Caco-2 (cell line): ENCODE results near the gene RGS5. TPM values are rescaled to one million over a fixed set of nuclear protein-coding genes. Genes with fewer than 3 reads are reported as not detected.

Source experiments
- BruUV-seq: library from RNA; stranded (reverse); fragments of 400-500 nt; replicated peaks from 2 replicates; lab custom pipeline; 2021; lab: Mats Ljungman, UMichigan
- CTCF ChIA-PET: fragments of 300-600 bp; sonication (Branson Sonifier 250); formaldehyde crosslinking; loops from one replicate; lab custom pipeline; 2022; ENCODE audit warnings: antibody characterized with exemption; lab: Charles Lee
- POLR2A ChIA-PET: fragments of 300-600 bp; sonication (Branson Sonifier 250); formaldehyde crosslinking; loops from one replicate; lab custom pipeline; 2022; ENCODE audit warnings: antibody characterized with exemption; lab: Charles Lee
- DNase-seq, 2 experiments: peaks; one replicate each; pipeline versions ENCODE4 v3.0.0 to v3.0.0-alpha.2; 2020 to 2022
- H3K27me3 ChIP-seq: replicated peaks from 2 replicates; pipeline ENCODE4 v1.6.0; 2011; ENCODE audit warnings: low read length; ENCODE audit not compliant: control insufficient read depth, insufficient read depth
- H3K36me3 ChIP-seq: 2 replicates; pipeline ENCODE4 v1.5.1; 2011; ENCODE audit warnings: low read length; ENCODE audit not compliant: control insufficient read depth, insufficient read depth
- H3K4me1 ChIP-seq: fragments of 250-450 bp; sonication (Bioruptor Pico); 2 replicates; pipeline ENCODE4 v1.5.1; 2020; ENCODE audit warnings: mild to moderate bottlenecking
- H3K4me3 ChIP-seq: 2 replicates; pipeline ENCODE4 v1.5.1; 2011; ENCODE audit warnings: low read depth, mild to moderate bottlenecking, control low read depth, low read length
- H3K9me3 ChIP-seq: fragments of 250-450 bp; sonication (Bioruptor Pico); 2 replicates; pipeline ENCODE4 v1.5.1; 2020; ENCODE audit warnings: mild to moderate bottlenecking, moderate library complexity
- H3K27ac Mint-ChIP-seq: one replicate; pipeline ENCODE4 v1.8.0; 2022; ENCODE audit warnings: mixed read lengths; ENCODE audit not compliant: unreplicated experiment
- H3K27me3 Mint-ChIP-seq: one replicate; pipeline ENCODE4 v1.8.0; 2022; ENCODE audit warnings: mixed read lengths; ENCODE audit not compliant: insufficient read depth, unreplicated experiment
- H3K36me3 Mint-ChIP-seq: one replicate; pipeline ENCODE4 v1.8.0; 2022; ENCODE audit warnings: mild to moderate bottlenecking, mixed read lengths; ENCODE audit not compliant: insufficient read depth, unreplicated experiment
- H3K4me1 Mint-ChIP-seq: one replicate; pipeline ENCODE4 v1.8.0; 2022; ENCODE audit warnings: low read depth, mixed read lengths; ENCODE audit not compliant: unreplicated experiment
- H3K4me3 Mint-ChIP-seq: one replicate; pipeline ENCODE4 v1.8.0; 2022; ENCODE audit warnings: mild to moderate bottlenecking, moderate library complexity, mixed read lengths; ENCODE audit not compliant: unreplicated experiment
- H3K9me3 Mint-ChIP-seq: one replicate; pipeline ENCODE4 v1.8.0; 2022; ENCODE audit warnings: mixed read lengths; ENCODE audit not compliant: unreplicated experiment
- intact Hi-C: fragments of 100-400 bp; cut with micrococcal nuclease; formaldehyde crosslinking; loops from one replicate; pipeline ENCODE4 v1.10.0; 2022; ENCODE audit not compliant: unreplicated experiment
- total RNA-seq: library from RNA; stranded (reverse); gene quantifications from 2 replicates; pipeline ENCODE4 v1.2.3, GENCODE V29; 2022
- TF ChIP-seq, protein P1 (sequence below), 2 experiments: fragments of 200-600 bp in 1 of 2; IDR thresholded peaks; 1 replicate in 1 of 2; 2 replicates in 1 of 2; pipeline versions ENCODE4 v1.5.1 to v1.8.0; 2011 to 2022; ENCODE audit warnings: antibody characterized with exemption in 1 of 2, control low read depth in 1 of 2, inconsistent platforms in 1 of 2, low read depth in 1 of 2, low read length in 1 of 2, mild to moderate bottlenecking in 1 of 2, moderate library complexity in 1 of 2; ENCODE audit not compliant: insufficient read depth in 1 of 2, severe bottlenecking in 1 of 2, unreplicated experiment in 1 of 2

RGS5 gene
- total RNA-seq, 1 experiment from 2014 or later: 8.4 TPM

DNA sequence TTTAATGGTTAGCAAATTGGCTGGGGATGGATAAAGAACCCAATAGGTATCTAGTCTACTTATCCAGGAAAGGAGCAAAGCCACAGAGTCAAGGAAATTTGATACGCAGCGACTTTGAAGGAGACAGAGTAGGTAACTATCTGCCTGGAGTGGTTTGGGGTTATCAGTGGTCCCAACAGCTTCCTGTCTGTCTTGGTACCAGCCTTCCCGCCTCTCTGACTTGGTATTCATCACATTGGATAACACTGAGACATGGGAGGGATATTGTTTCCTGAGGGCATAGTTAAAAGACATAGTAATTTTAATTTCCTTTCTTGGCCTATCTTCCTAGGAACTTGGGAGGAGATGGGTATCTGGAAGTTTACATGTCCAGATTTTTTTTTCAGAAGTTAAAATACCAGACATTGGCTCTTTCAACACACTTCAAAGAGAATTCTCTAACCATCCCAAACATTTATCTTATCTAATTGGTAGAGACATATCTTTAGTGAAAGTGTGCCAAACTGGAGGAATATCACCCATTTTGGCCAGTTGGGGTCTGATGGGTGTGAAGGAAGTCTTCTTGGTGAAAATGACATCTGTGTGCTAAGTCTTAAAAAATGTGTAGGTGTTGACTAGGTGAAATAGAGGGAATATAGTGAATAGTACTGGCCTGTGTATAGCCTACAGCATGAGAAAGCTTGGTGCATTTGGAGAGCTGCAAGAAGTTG is 65.0 kb downstream of the RGS5 start:
- no peak overlapping the region for H3K4me3 Mint-ChIP-seq
- Histone ChIP-seq H3K4me3 (no peak overlapping the region), H3K9me3 (no peaks in the 10 kb centered on the region), H3K36me3 (no peaks in the 10 kb centered on the region), H3K4me1 (no peaks in the 10 kb centered on the region), H3K27me3 (no peaks in the 10 kb centered on the region)
- no peaks in the 10 kb centered on the region for H3K9me3 Mint-ChIP-seq
- BruUV-seq: no TSS peak
- no peaks in the 10 kb centered on the region for H3K4me1 Mint-ChIP-seq
- peaks cover 2% of the 10 kb centered on the region for H3K27me3 Mint-ChIP-seq
- H3K27ac Mint-ChIP-seq: no peak overlapping the region
- intact Hi-C loops: no loop called here
- DNase-seq: no peak
- POLR2A ChIA-PET: no interaction called here
- no peaks in the 10 kb centered on the region for H3K36me3 Mint-ChIP-seq
- TF ChIP-seq, protein P1, sequence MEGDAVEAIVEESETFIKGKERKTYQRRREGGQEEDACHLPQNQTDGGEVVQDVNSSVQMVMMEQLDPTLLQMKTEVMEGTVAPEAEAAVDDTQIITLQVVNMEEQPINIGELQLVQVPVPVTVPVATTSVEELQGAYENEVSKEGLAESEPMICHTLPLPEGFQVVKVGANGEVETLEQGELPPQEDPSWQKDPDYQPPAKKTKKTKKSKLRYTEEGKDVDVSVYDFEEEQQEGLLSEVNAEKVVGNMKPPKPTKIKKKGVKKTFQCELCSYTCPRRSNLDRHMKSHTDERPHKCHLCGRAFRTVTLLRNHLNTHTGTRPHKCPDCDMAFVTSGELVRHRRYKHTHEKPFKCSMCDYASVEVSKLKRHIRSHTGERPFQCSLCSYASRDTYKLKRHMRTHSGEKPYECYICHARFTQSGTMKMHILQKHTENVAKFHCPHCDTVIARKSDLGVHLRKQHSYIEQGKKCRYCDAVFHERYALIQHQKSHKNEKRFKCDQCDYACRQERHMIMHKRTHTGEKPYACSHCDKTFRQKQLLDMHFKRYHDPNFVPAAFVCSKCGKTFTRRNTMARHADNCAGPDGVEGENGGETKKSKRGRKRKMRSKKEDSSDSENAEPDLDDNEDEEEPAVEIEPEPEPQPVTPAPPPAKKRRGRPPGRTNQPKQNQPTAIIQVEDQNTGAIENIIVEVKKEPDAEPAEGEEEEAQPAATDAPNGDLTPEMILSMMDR (IDR thresholded peaks at IDR 0.05; ENCODE audit: insufficient read depth in 1 of 2, low read depth in 1 of 2, low read length in 1 of 2, severe bottlenecking in 1 of 2, unreplicated experiment in 1 of 2): no peak
- CTCF ChIA-PET: no interaction called here

DNA sequence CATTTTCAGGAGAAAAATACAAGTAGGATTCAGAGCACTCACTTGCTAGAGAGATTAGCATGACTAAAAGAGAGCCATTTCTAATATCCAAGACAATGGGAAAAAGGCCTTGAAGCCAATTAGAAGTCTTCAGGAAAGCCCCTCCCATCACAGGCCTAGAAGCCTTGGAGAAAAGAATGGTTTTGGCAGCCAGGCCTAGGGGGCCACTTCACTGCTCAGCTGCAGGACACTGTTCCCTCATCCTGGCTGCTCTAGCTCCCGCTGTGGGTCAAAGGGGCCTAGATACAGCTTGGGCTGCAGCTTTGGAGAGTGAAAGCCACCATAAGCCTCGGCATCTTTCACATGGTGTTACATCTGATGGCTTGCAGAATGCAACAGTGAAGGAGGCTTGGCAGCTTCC is 70.7 kb downstream of the RGS5 start:
- DNase-seq: no peak
- CTCF ChIA-PET: no interaction called here
- H3K9me3 Mint-ChIP-seq: no peaks in the 10 kb centered on the region
- POLR2A ChIA-PET: no interaction called here
- Histone ChIP-seq H3K9me3 (no peaks in the 10 kb centered on the region), H3K4me1 (no peaks in the 10 kb centered on the region), H3K27me3 (no peaks in the 10 kb centered on the region), H3K4me3 (no peak overlapping the region), H3K36me3 (no peaks in the 10 kb centered on the region)
- intact Hi-C loops: loop anchor here (1.0 kb wide), 1 partner anchor 37 kb away; no protein-coding TSS in a partner anchor
- peaks cover 3% of the 10 kb centered on the region for H3K27me3 Mint-ChIP-seq
- TF ChIP-seq, protein P1 (IDR thresholded peaks at IDR 0.05; ENCODE audit: insufficient read depth in 1 of 2, low read depth in 1 of 2, low read length in 1 of 2, severe bottlenecking in 1 of 2, unreplicated experiment in 1 of 2): no peak
- no peak overlapping the region for H3K4me3 Mint-ChIP-seq
- no peaks in the 10 kb centered on the region for H3K4me1 Mint-ChIP-seq
- H3K27ac Mint-ChIP-seq: no peak overlapping the region
- H3K36me3 Mint-ChIP-seq: no peaks in the 10 kb centered on the region
- BruUV-seq: no TSS peak

DNA sequence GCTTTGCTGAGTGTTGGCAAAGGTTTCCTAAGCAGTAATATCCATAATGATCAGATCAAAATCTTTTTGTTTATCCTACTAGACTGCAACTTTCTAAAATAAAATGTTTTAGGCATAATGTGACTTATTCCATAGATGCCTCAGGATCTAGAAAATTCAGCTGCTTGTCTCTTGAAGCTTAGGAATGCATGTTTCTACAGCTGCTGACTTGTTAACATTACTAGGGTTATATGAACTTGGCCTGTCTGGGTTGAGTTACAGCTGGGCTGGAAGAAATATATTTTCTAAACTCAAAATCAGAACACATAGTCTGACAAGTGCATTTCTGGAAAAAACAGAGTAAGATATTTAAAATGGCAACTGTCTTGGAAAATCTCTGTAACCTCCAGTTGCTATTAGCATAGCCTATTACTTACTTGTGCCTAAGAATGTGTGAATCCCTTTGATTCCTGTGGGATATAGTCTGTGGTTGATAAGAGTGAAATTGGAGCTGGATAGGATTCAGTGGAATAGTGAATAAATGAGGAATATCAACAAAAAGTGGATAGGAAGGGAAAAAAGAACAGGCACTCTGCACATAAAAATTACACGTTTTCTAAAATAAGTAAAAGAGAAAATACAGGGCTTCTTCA is 72.4 kb downstream of the RGS5 start:
- no TSS peak for BruUV-seq
- no peaks in the 10 kb centered on the region for H3K27me3 ChIP-seq
- H3K4me1 ChIP-seq: no peaks in the 10 kb centered on the region
- Mint-ChIP-seq H3K27me3 (peaks cover 3% of the 10 kb centered on the region), H3K9me3 (no peaks in the 10 kb centered on the region), H3K4me3 (no peak overlapping the region), H3K4me1 (no peaks in the 10 kb centered on the region), H3K27ac (no peak overlapping the region), H3K36me3 (no peaks in the 10 kb centered on the region)
- no peaks in the 10 kb centered on the region for H3K9me3 ChIP-seq
- ChIA-PET POLR2A (no interaction called here), CTCF (no interaction called here)
- intact Hi-C loops: no loop called here
- DNase-seq: no peak
- TF ChIP-seq, protein P1 (IDR thresholded peaks at IDR 0.05; ENCODE audit: insufficient read depth in 1 of 2, low read depth in 1 of 2, low read length in 1 of 2, severe bottlenecking in 1 of 2, unreplicated experiment in 1 of 2): no peak
- H3K4me3 ChIP-seq: no peak overlapping the region
- no peaks in the 10 kb centered on the region for H3K36me3 ChIP-seq
